GM12878 (cell line): ENCODE results near the gene ZNF80.

Experiments
- CEBPZ ChIP-seq: fragments of 150-350 bp; IDR thresholded peaks from 2 replicates; pipeline ENCODE4 v1.6.1; 2016; ENCODE audit warnings: low read depth, low read length
- GABPA ChIP-seq: IDR thresholded peaks from 2 replicates; pipeline ENCODE4 v1.6.1; 2014; ENCODE audit warnings: antibody characterized with exemption, low read depth, mild to moderate bottlenecking, inconsistent platforms
- HDAC6 ChIP-seq: fragments of 200-600 bp; sonication (generic); IDR thresholded peaks from one replicate; pipeline ENCODE4 v1.8.0; 2017; ENCODE audit warnings: antibody characterized with exemption; ENCODE audit not compliant: unreplicated experiment
- IRF3 ChIP-seq: fragments of 450-650 bp; IDR thresholded peaks from 2 replicates; pipeline ENCODE4 v1.6.1; 2014; ENCODE audit warnings: mild to moderate bottlenecking
- POLR2A ChIP-seq: IDR thresholded peaks from 2 replicates; pipeline ENCODE4 v1.6.1; 2011; ENCODE audit warnings: low read depth, mild to moderate bottlenecking, low read length
- SMC3 ChIP-seq: IDR thresholded peaks from 2 replicates; pipeline ENCODE4 v1.6.1; 2011; ENCODE audit warnings: low read length, improper control_type of control experiment, borderline replicate concordance

GRCh38 chr3:114260152-114260551 lies 22.8 kb upstream of the ZNF80 start:
- TF ChIP-seq POLR2A (no peak), SMC3 (no peak), GABPA (no peak), CEBPZ (no peak), IRF3 (no peak), HDAC6 (no peak)
